Stomach (tissue), 4 donors: ENCODE data around the gene PIEZO2.

ENCODE experiments used
- EP300 ChIP-seq: sonication (generic); formaldehyde crosslinking; IDR thresholded peaks from one replicate; pipeline ENCODE4 v1.6.1; 2017; ENCODE audit warnings: antibody characterized with exemption
- POLR2A ChIP-seq, 4 donors: fragments of 450-650 bp; IDR thresholded peaks; one replicate each; pipeline ENCODE4 v1.6.1; 2016; ENCODE audit warnings: antibody characterized with exemption in 4 of 4, control low read depth in 2 of 4, mild to moderate bottlenecking in 1 of 4, moderate library complexity in 1 of 4
- POLR2AphosphoS5 ChIP-seq, 3 donors: sonication (generic); formaldehyde crosslinking; IDR thresholded peaks; one replicate each; pipeline ENCODE4 v1.6.1; 2016; ENCODE audit warnings: antibody characterized with exemption in 3 of 3
- TF ChIP-seq, protein P1 (sequence below), 7 experiments: fragments of 450-650 bp in 4 of 7; fragments of 200-600 bp in 3 of 7; sonication (generic) in 3 of 7; IDR thresholded peaks; one replicate each; pipeline ENCODE4 v1.5.1; 2016 to 2019; ENCODE audit warnings: antibody characterized with exemption in 7 of 7, control low read depth in 2 of 7, mild to moderate bottlenecking in 1 of 7

GRCh38 chr18:10916865-10917264, 232.5 kb downstream of the PIEZO2 start:
- TF ChIP-seq, protein P1, sequence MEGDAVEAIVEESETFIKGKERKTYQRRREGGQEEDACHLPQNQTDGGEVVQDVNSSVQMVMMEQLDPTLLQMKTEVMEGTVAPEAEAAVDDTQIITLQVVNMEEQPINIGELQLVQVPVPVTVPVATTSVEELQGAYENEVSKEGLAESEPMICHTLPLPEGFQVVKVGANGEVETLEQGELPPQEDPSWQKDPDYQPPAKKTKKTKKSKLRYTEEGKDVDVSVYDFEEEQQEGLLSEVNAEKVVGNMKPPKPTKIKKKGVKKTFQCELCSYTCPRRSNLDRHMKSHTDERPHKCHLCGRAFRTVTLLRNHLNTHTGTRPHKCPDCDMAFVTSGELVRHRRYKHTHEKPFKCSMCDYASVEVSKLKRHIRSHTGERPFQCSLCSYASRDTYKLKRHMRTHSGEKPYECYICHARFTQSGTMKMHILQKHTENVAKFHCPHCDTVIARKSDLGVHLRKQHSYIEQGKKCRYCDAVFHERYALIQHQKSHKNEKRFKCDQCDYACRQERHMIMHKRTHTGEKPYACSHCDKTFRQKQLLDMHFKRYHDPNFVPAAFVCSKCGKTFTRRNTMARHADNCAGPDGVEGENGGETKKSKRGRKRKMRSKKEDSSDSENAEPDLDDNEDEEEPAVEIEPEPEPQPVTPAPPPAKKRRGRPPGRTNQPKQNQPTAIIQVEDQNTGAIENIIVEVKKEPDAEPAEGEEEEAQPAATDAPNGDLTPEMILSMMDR (IDR thresholded peaks at IDR 0.05) = no peak
- TF ChIP-seq EP300 = no peak
- TF ChIP-seq POLR2AphosphoS5 (IDR thresholded peaks at IDR 0.05) = no peak
- no peak for TF ChIP-seq POLR2A (IDR thresholded peaks at IDR 0.05)
